Astrocyte (in vitro differentiated cells and primary cell): ENCODE measurements around the gene ARRDC1. TPM values are rescaled to one million over a fixed set of nuclear protein-coding genes. Genes with fewer than 3 reads are reported as not detected.

Source experiments
- DNase-seq: peaks from one replicate; pipeline ENCODE4 v3.0.0-alpha.2; 2010; ENCODE audit warnings: low read depth
- FAIRE-seq: peaks from 2 replicates; lab custom pipeline; 2011; peaks lifted over from hg19 to GRCh38; lab: Jason Lieb, UNC
- H2AFZ ChIP-seq: 2 replicates; pipeline ENCODE4 v1.6.0; 2012; ENCODE audit warnings: low read depth, low read length, inconsistent platforms
- H3K27ac ChIP-seq: 2 replicates; pipeline ENCODE4 v1.5.1; 2011; ENCODE audit warnings: low read depth, low read length, inconsistent platforms
- H3K27me3 ChIP-seq: 2 replicates; pipeline ENCODE4 v1.6.0; 2011; ENCODE audit warnings: low read length, inconsistent platforms; ENCODE audit not compliant: insufficient read depth
- H3K36me3 ChIP-seq: 2 replicates; pipeline ENCODE4 v1.5.1; 2011; ENCODE audit warnings: low read length, inconsistent platforms; ENCODE audit not compliant: insufficient read depth
- H3K4me1 ChIP-seq: 2 replicates; pipeline ENCODE4 v1.5.1; 2011; ENCODE audit warnings: low read length, inconsistent platforms; ENCODE audit not compliant: insufficient read depth
- H3K4me2 ChIP-seq: 2 replicates; pipeline ENCODE4 v1.6.0; 2012; ENCODE audit warnings: low read length, inconsistent platforms
- H3K4me3 ChIP-seq: 2 replicates; pipeline ENCODE4 v1.5.1; 2011; ENCODE audit warnings: low read depth, mild to moderate bottlenecking, low read length, inconsistent platforms; ENCODE audit not compliant: insufficient read depth
- H3K79me2 ChIP-seq: 2 replicates; pipeline ENCODE4 v1.6.0; 2012; ENCODE audit warnings: mild to moderate bottlenecking, low read length, inconsistent platforms; ENCODE audit not compliant: insufficient read depth
- H3K9ac ChIP-seq: 2 replicates; pipeline ENCODE4 v1.6.0; 2012; ENCODE audit warnings: mild to moderate bottlenecking, low read length, inconsistent platforms
- H3K9me3 ChIP-seq: 2 replicates; pipeline ENCODE4 v1.5.1; 2012; ENCODE audit warnings: low read depth, mild to moderate bottlenecking, low read length, inconsistent platforms; ENCODE audit not compliant: insufficient read depth
- H4K20me1 ChIP-seq: 2 replicates; pipeline ENCODE4 v1.6.0; 2012; ENCODE audit warnings: low read length, inconsistent platforms; ENCODE audit not compliant: insufficient read depth
- H3K27ac Mint-ChIP-seq: one replicate; pipeline ENCODE4 v1.8.0; 2021; ENCODE audit warnings: mild to moderate bottlenecking, mixed read lengths; ENCODE audit not compliant: unreplicated experiment
- H3K27me3 Mint-ChIP-seq: one replicate; pipeline ENCODE4 v1.8.0; 2021; ENCODE audit warnings: low read depth, mixed read lengths; ENCODE audit not compliant: unreplicated experiment
- H3K36me3 Mint-ChIP-seq: one replicate; pipeline ENCODE4 v1.8.0; 2021; ENCODE audit warnings: low read depth, mixed read lengths; ENCODE audit not compliant: unreplicated experiment
- H3K4me1 Mint-ChIP-seq: one replicate; pipeline ENCODE4 v1.8.0; 2021; ENCODE audit warnings: low read depth, mixed read lengths; ENCODE audit not compliant: unreplicated experiment
- H3K4me3 Mint-ChIP-seq: one replicate; pipeline ENCODE4 v1.8.0; 2021; ENCODE audit warnings: mild to moderate bottlenecking, moderate library complexity, mixed read lengths; ENCODE audit not compliant: unreplicated experiment
- H3K9me3 Mint-ChIP-seq: one replicate; pipeline ENCODE4 v1.8.0; 2021; ENCODE audit warnings: mild to moderate bottlenecking, mixed read lengths; ENCODE audit not compliant: unreplicated experiment
- CTCF ChIP-seq: IDR thresholded peaks from 2 replicates; pipeline ENCODE4 v1.5.1; 2011; ENCODE audit warnings: low read depth, mild to moderate bottlenecking, inconsistent platforms, low read length, moderate library complexity; ENCODE audit not compliant: insufficient read depth
- EZH2 ChIP-seq: IDR thresholded peaks from 2 replicates; pipeline ENCODE4 v1.6.1; 2012; ENCODE audit warnings: mild to moderate bottlenecking, low read length, inconsistent platforms; ENCODE audit not compliant: insufficient read depth
- total RNA-seq: library from RNA; stranded (reverse); gene quantifications from 2 replicates; pipeline ENCODE4 v1.2.1, GENCODE V29; 2021

The ARRDC1 gene
- total RNA-seq, 1 donor from 2014 or later = 14.2 TPM

- Mint-ChIP-seq H3K27me3 (no peaks in the 10 kb centered on the region), H3K36me3 (peaks cover 15% of the 10 kb centered on the region), H3K4me1 (no peaks in the 10 kb centered on the region), H3K4me3 (no peak overlapping the region), H3K9me3 (peaks cover 5% of the 10 kb centered on the region), H3K27ac (no peak overlapping the region)
- Histone ChIP-seq H3K9ac (no peak overlapping the region), H4K20me1 (peaks cover 28% of the 10 kb centered on the region), H3K27ac (no peak overlapping the region), H3K9me3 (no peaks in the 10 kb centered on the region), H3K79me2 (peaks cover 26% of the 10 kb centered on the region), H2AFZ (no peak overlapping the region), H3K4me1 (no peaks in the 10 kb centered on the region), H3K36me3 (peaks cover 18% of the 10 kb centered on the region), H3K4me3 (no peak overlapping the region), H3K27me3 (no peaks in the 10 kb centered on the region), H3K4me2 (no peak overlapping the region)
- DNase-seq = no peak
- no peak for FAIRE-seq
- no peak for TF ChIP-seq CTCF
- no peak for TF ChIP-seq EZH2
Measured at GRCh38 chr9:137569609-137570203, 35.8 kb upstream of the ARRDC1 start.

DNA sequence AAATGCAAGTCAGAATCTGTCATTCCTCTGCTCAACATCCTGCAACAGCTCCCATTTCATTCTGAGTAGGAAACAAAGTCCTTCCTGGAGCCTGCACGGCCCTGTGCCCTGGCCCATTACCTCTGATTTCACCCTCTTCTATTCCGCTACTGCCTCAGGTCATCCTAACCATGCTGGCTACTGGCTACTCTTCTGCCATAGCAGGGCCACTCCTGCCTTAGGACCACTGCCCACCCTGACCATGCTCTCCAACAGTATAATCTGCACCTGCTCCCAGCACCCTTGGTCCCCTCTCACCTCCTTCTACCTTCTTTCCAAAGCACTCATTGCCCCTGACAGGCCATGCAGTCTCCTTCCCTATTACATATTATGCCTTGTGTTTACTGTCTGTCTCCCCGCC, 34.9 kb upstream of the ARRDC1 start:
- peak overlapping the region; percentile 58 for H3K4me3 Mint-ChIP-seq
- H3K36me3 ChIP-seq = peaks cover 20% of the 10 kb centered on the region
- no peak overlapping the region for H3K27ac Mint-ChIP-seq
- no peaks in the 10 kb centered on the region for H3K9me3 ChIP-seq
- TF ChIP-seq EZH2 (no peak), CTCF (no peak)
- no peak for DNase-seq
- no peaks in the 10 kb centered on the region for H3K27me3 ChIP-seq
- H3K9me3 Mint-ChIP-seq = peaks cover 5% of the 10 kb centered on the region
- no peaks in the 10 kb centered on the region for H3K27me3 Mint-ChIP-seq
- peaks cover 30% of the 10 kb centered on the region for H4K20me1 ChIP-seq
- FAIRE-seq = no peak
- H3K4me2 ChIP-seq = no peak overlapping the region
- H3K27ac ChIP-seq = no peak overlapping the region
- no peaks in the 10 kb centered on the region for H3K4me1 Mint-ChIP-seq
- H3K4me1 ChIP-seq = no peaks in the 10 kb centered on the region
- no peak overlapping the region for H3K9ac ChIP-seq
- no peak overlapping the region for H3K4me3 ChIP-seq
- peaks cover 23% of the 10 kb centered on the region for H3K36me3 Mint-ChIP-seq
- peaks cover 33% of the 10 kb centered on the region for H3K79me2 ChIP-seq
- no peak overlapping the region for H2AFZ ChIP-seq

DNA sequence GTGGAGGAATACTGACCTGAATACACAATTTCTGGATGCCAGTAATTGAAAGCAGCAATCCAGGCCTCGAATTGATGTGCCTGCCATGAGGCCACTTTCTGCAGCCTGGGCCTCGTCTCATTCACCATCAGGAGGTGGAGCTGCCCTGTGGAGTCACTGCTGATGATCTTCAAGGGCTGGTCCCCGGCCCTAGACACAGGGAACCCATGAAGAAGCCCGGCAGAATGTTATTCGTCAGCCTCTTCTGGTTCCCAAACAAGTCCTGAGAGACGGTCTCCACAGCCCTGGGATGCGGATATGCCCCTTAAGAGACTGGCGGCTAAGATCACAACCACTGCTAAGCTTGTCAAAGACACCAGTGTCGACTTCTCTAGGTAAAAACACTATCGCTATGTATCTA, 31.3 kb upstream of the ARRDC1 start:
- Histone ChIP-seq H3K27me3 (no peaks in the 10 kb centered on the region), H3K36me3 (peaks cover 24% of the 10 kb centered on the region), H3K4me1 (peaks cover 15% of the 10 kb centered on the region), H3K4me3 (no peak overlapping the region), H3K27ac (no peak overlapping the region), H3K4me2 (no peak overlapping the region), H4K20me1 (peaks cover 49% of the 10 kb centered on the region), H3K9me3 (no peaks in the 10 kb centered on the region), H3K9ac (no peak overlapping the region), H2AFZ (no peak overlapping the region), H3K79me2 (peaks cover 59% of the 10 kb centered on the region)
- DNase-seq = no peak
- peaks cover 6% of the 10 kb centered on the region for H3K4me1 Mint-ChIP-seq
- H3K27me3 Mint-ChIP-seq = no peaks in the 10 kb centered on the region
- no peak for FAIRE-seq
- no peak overlapping the region for H3K4me3 Mint-ChIP-seq
- peaks cover 24% of the 10 kb centered on the region for H3K36me3 Mint-ChIP-seq
- no peak for TF ChIP-seq EZH2
- H3K27ac Mint-ChIP-seq = no peak overlapping the region
- H3K9me3 Mint-ChIP-seq = peaks cover 5% of the 10 kb centered on the region
